Tibial artery (tissue), 4 donors: ENCODE measurements around the gene MAGI2.

Source experiments
- DNase-seq, 2 donors: peaks; one replicate each; pipeline ENCODE4 v3.0.0-alpha.2; 2019
- H3K27ac ChIP-seq, 2 donors: fragments of 200-600 bp; sonication (generic) in 1 of 2; 1 replicate in 1 of 2; 2 replicates in 1 of 2; pipeline ENCODE4 v1.5.1; 2018 to 2019; ENCODE audit warnings: mild to moderate bottlenecking in 1 of 2
- H3K27me3 ChIP-seq, 2 donors: fragments of 200-600 bp; sonication (generic) in 1 of 2; one replicate each; pipeline versions ENCODE4 v1.5.1 to v1.6.0; 2016 to 2019
- H3K36me3 ChIP-seq, 3 donors: fragments of 200-600 bp; sonication (generic) in 2 of 3; one replicate each; pipeline ENCODE4 v1.5.1; 2016 to 2019; ENCODE audit warnings: mild to moderate bottlenecking in 2 of 3
- H3K4me1 ChIP-seq, 4 donors: fragments of 200-600 bp; sonication (generic) in 2 of 4; 1 replicate in 3 of 4; 2 replicates in 1 of 4; pipeline ENCODE4 v1.5.1; 2016 to 2019
- H3K4me3 ChIP-seq, 2 donors: fragments of 200-600 bp; sonication (generic) in 1 of 2; 1 replicate in 1 of 2; 2 replicates in 1 of 2; pipeline ENCODE4 v1.5.1; 2018 to 2019; ENCODE audit warnings: mild to moderate bottlenecking in 2 of 2
- H3K9me3 ChIP-seq, 3 donors: fragments of 200-600 bp; sonication (generic) in 1 of 3; one replicate each; pipeline ENCODE4 v1.5.1; 2016 to 2019
- CTCF ChIP-seq, 2 experiments: fragments of 200-600 bp in 1 of 2; fragments of 450-650 bp in 1 of 2; IDR thresholded peaks; one replicate each; pipeline ENCODE4 v1.5.1; 2017 to 2019; ENCODE audit warnings: antibody characterized with exemption in 2 of 2, mild to moderate bottlenecking in 1 of 2, moderate library complexity in 1 of 2
- intact Hi-C: fragments of 100-400 bp; cut with DNase I; formaldehyde crosslinking; loops from one replicate; pipeline ENCODE4 v1.15.0; 2023; ENCODE audit warnings: low total_unique reads

MAGI2 gene

GRCh38 chr7:78383096-78383880, 1070.2 kb downstream of the MAGI2 start:
- Histone ChIP-seq H3K27me3 (no peaks in the 10 kb centered on the region), H3K27ac (no peak overlapping the region), H3K36me3 (no peaks in the 10 kb centered on the region), H3K9me3 (no peaks in the 10 kb centered on the region), H3K4me1 (peaks cover 0 to 13% (median 2%) of the 10 kb centered on the region in 4 donors), H3K4me3 (no peak overlapping the region)
- no peak for TF ChIP-seq CTCF (IDR thresholded peaks at IDR 0.05)
- intact Hi-C loops = no loop called here
- DNase-seq = no peak

GRCh38 chr7:78379148-78379547, 1074.3 kb downstream of the MAGI2 start:
- Histone ChIP-seq H3K4me1 (peaks cover 0 to 13% (median 2%) of the 10 kb centered on the region in 4 donors), H3K27ac (peak overlapping the region in 1 of 2 donors; percentile 21), H3K27me3 (no peaks in the 10 kb centered on the region), H3K9me3 (no peaks in the 10 kb centered on the region), H3K4me3 (no peak overlapping the region), H3K36me3 (no peaks in the 10 kb centered on the region)
- no peak for TF ChIP-seq CTCF (IDR thresholded peaks at IDR 0.05)
- no peak for DNase-seq
- intact Hi-C loops = no loop called here

GRCh38 chr7:78377532-78377931, 1075.9 kb downstream of the MAGI2 start:
- no peaks in the 10 kb centered on the region for H3K36me3 ChIP-seq
- H3K4me1 ChIP-seq = peaks cover 0 to 13% (median 2%) of the 10 kb centered on the region in 4 donors
- no peaks in the 10 kb centered on the region for H3K9me3 ChIP-seq
- no peak for DNase-seq
- H3K4me3 ChIP-seq = no peak overlapping the region
- no peak for TF ChIP-seq CTCF (IDR thresholded peaks at IDR 0.05)
- no peaks in the 10 kb centered on the region for H3K27me3 ChIP-seq
- intact Hi-C loops = no loop called here
- H3K27ac ChIP-seq = no peak overlapping the region

- no peak for DNase-seq
- no peak for TF ChIP-seq CTCF (IDR thresholded peaks at IDR 0.05)
- H3K9me3 ChIP-seq = no peaks in the 10 kb centered on the region
- H3K27me3 ChIP-seq = no peaks in the 10 kb centered on the region
- H3K4me3 ChIP-seq = no peak overlapping the region
- H3K4me1 ChIP-seq = no peaks in the 10 kb centered on the region
- intact Hi-C loops = no loop called here
- H3K27ac ChIP-seq = no peak overlapping the region
- H3K36me3 ChIP-seq = no peaks in the 10 kb centered on the region
Observed at GRCh38 chr7:78370936-78371335, 1082.5 kb downstream of the MAGI2 start.

GRCh38 chr7:78368771-78369170, 1084.7 kb downstream of the MAGI2 start:
- intact Hi-C loops = no loop called here
- no peak for TF ChIP-seq CTCF (IDR thresholded peaks at IDR 0.05)

More at GRCh38 chr7:78368771-78369170, 1084.7 kb downstream of the MAGI2 start:
- DNase-seq = no peak
- H3K9me3 ChIP-seq = no peaks in the 10 kb centered on the region
- H3K27me3 ChIP-seq = no peaks in the 10 kb centered on the region
- H3K27ac ChIP-seq = no peak overlapping the region
- no peaks in the 10 kb centered on the region for H3K36me3 ChIP-seq
- no peak overlapping the region for H3K4me3 ChIP-seq
- H3K4me1 ChIP-seq = no peaks in the 10 kb centered on the region
